WTC11 (cell line): Measurements from ENCODE around the gene SEMA4C. TPM values are rescaled to one million over a fixed set of nuclear protein-coding genes. Genes with fewer than 3 reads are reported as not detected.

ENCODE experiments used
- ATAC-seq: fragments of 200-7000 bp; cut with Tn5 transposase; 2 replicates; pipeline ENCODE4 v1.10.0; 2021; ENCODE audit warnings: mild to moderate bottlenecking, moderate library complexity
- CTCF ChIA-PET: fragments of 300-600 bp; sonication (Branson Sonifier 250); formaldehyde crosslinking; loops from one replicate; lab custom pipeline; 2021; ENCODE audit warnings: antibody characterized with exemption; lab: Charles Lee
- POLR2A ChIA-PET: fragments of 350-600 bp; sonication (Branson Sonifier 250); formaldehyde crosslinking; loops from one replicate; lab custom pipeline; 2021; ENCODE audit warnings: antibody characterized with exemption; lab: Charles Lee
- DNase-seq: peaks from one replicate; pipeline ENCODE4 v3.0.0; 2021; ENCODE audit warnings: low spot score
- H3K27ac Mint-ChIP-seq: 2 replicates; pipeline ENCODE4 v1.8.0; 2021; ENCODE audit warnings: mixed read lengths
- H3K27me3 Mint-ChIP-seq: 2 replicates; pipeline ENCODE4 v1.8.0; 2021; ENCODE audit warnings: low read depth, mild to moderate bottlenecking, moderate library complexity, mixed read lengths
- H3K36me3 Mint-ChIP-seq: 2 replicates; pipeline ENCODE4 v1.8.0; 2021; ENCODE audit warnings: mixed read lengths
- H3K4me1 Mint-ChIP-seq: 2 replicates; pipeline ENCODE4 v1.8.0; 2022; ENCODE audit warnings: mixed read lengths
- H3K4me3 Mint-ChIP-seq: 2 replicates; pipeline ENCODE4 v1.8.0; 2021; ENCODE audit warnings: mild to moderate bottlenecking, moderate library complexity, mixed read lengths
- H3K9me3 Mint-ChIP-seq: 2 replicates; pipeline ENCODE4 v1.8.0; 2021; ENCODE audit warnings: mixed read lengths
- ESRRA ChIP-seq: sonication (generic); formaldehyde crosslinking; IDR thresholded peaks from 2 replicates; pipeline ENCODE4 v1.8.1; 2022; ENCODE audit warnings: mild to moderate bottlenecking, missing genetic modification reagents, borderline replicate concordance
- GABPB1 ChIP-seq: sonication (generic); formaldehyde crosslinking; IDR thresholded peaks from 2 replicates; pipeline ENCODE4 v1.8.1; 2023; ENCODE audit warnings: mild to moderate bottlenecking, missing genetic modification reagents
- GTF2I ChIP-seq: fragments of 250-450 bp; sonication (Bioruptor Pico); conservative IDR thresholded peaks from 2 replicates; pipeline ENCODE4 v1.4.0; 2021; ENCODE audit warnings: mild to moderate bottlenecking
- JUN ChIP-seq: sonication (generic); formaldehyde crosslinking; IDR thresholded peaks from 2 replicates; pipeline ENCODE4 v1.8.0; 2023; ENCODE audit warnings: mild to moderate bottlenecking, missing genetic modification reagents
- MYBL2 ChIP-seq: sonication (generic); formaldehyde crosslinking; IDR thresholded peaks from 2 replicates; pipeline ENCODE4 v1.8.1; 2023; ENCODE audit warnings: mild to moderate bottlenecking, moderate library complexity, missing genetic modification reagents
- PRRX2 ChIP-seq: fragments of 250-450 bp; sonication (Bioruptor Pico); IDR thresholded peaks from 2 replicates; pipeline ENCODE4 v1.8.0; 2021; ENCODE audit warnings: mild to moderate bottlenecking
- RELA ChIP-seq: sonication (generic); formaldehyde crosslinking; IDR thresholded peaks from 2 replicates; pipeline ENCODE4 v1.8.1; 2022; ENCODE audit warnings: missing genetic modification reagents, mild to moderate bottlenecking, borderline replicate concordance
- SOX15 ChIP-seq: fragments of 250-450 bp; sonication (Bioruptor Pico); IDR thresholded peaks from 2 replicates; pipeline ENCODE4 v1.9.0; 2021; ENCODE audit warnings: mild to moderate bottlenecking
- TEAD4 ChIP-seq: sonication (generic); formaldehyde crosslinking; IDR thresholded peaks from 2 replicates; pipeline ENCODE4 v1.8.0; 2022; ENCODE audit warnings: mild to moderate bottlenecking, missing genetic modification reagents
- ZNF138 ChIP-seq: sonication (generic); formaldehyde crosslinking; conservative IDR thresholded peaks from 2 replicates; pipeline ENCODE4 v1.8.1; 2022; ENCODE audit warnings: mild to moderate bottlenecking, moderate library complexity, missing genetic modification reagents
- ZNF263 ChIP-seq: sonication (generic); formaldehyde crosslinking; IDR thresholded peaks from 2 replicates; pipeline ENCODE4 v1.8.1; 2022; ENCODE audit warnings: low read depth, mild to moderate bottlenecking, moderate library complexity, missing genetic modification reagents
- total RNA-seq: library from RNA; stranded (reverse); gene quantifications from 3 replicates; pipeline ENCODE4 v1.2.3, GENCODE V29; 2021
- TF ChIP-seq, protein P1 (sequence below): fragments of 250-450 bp; sonication (Bioruptor Pico); IDR thresholded peaks from 2 replicates; pipeline ENCODE4 v1.9.0; 2021; ENCODE audit warnings: mild to moderate bottlenecking
- TF ChIP-seq, protein P2 (sequence below): sonication (generic); formaldehyde crosslinking; IDR thresholded peaks from 2 replicates; pipeline ENCODE4 v1.8.1; 2022; ENCODE audit warnings: low read depth, missing genetic modification reagents, borderline replicate concordance
- TF ChIP-seq, protein P3 (sequence below): sonication (generic); formaldehyde crosslinking; conservative IDR thresholded peaks from 2 replicates; pipeline ENCODE4 v1.8.1; 2023; ENCODE audit warnings: mild to moderate bottlenecking, low read depth, missing genetic modification reagents, moderate library complexity
- TF ChIP-seq, protein P4 (sequence below): sonication (generic); formaldehyde crosslinking; IDR thresholded peaks from 2 replicates; pipeline ENCODE4 v1.8.1; 2023; ENCODE audit warnings: mild to moderate bottlenecking, moderate library complexity, missing genetic modification reagents
- TF ChIP-seq, protein P5 (sequence below): sonication (generic); formaldehyde crosslinking; IDR thresholded peaks from 2 replicates; pipeline ENCODE4 v1.8.0; 2022; ENCODE audit warnings: mild to moderate bottlenecking, missing genetic modification reagents

SEMA4C gene
- total RNA-seq, 1 experiment from 2014 or later, result 81.6 TPM

DNA sequence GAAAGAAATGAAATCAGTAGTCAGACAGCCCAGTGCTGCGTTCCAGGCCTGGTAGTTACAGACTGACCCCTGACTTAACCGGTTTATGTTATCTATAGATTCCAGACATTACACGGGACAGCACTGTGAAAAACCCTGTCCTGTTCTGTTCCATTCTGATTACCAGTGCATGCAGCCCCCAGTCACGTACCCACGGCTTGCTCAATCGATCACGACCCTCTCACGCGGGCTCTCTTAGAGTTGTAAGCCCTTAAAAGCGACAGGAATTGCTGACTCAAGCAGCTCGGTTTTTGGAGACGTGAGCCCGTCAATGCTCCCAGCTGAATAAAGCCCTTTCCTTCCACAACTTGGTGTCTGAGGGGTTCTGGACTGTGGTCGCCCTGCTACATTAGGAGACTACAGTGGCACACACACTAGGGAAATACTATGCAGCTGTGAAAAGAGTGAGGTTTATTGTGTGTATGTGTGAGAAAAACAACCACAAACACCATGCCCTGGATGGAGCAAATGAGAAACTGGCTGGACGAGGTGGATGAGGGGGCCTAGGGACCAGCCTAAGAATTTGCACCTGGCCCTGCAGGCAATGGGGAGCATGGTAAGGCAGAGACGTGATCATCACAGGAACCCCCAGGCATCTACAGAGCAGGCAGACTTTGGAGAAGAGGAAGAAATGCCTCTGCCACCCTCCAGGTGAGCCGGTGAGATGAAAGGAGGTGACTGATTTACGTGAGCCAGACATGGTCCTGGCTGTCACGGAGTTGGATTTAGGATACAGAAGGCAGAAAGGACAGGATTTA is 49.1 kb upstream of the SEMA4C start:
- H3K4me3 Mint-ChIP-seq, result no peak overlapping the region
- peaks cover 52% of the 10 kb centered on the region for H3K4me1 Mint-ChIP-seq
- no peaks in the 10 kb centered on the region for H3K36me3 Mint-ChIP-seq
- H3K9me3 Mint-ChIP-seq, result 0 out of 2 replicates have a peak, but pooled peaks cover 5% of the 10 kb centered on the region
- CTCF ChIA-PET, result interaction anchor here (1.2 to 2.7 kb wide), 3 partner anchors 32 to 61 kb away, joined by 3 to 23 read pairs (median 10); partner anchors contain the start of gene ANKRD39
- DNase-seq (no peak), ATAC-seq (no peak)
- H3K27me3 Mint-ChIP-seq, result peaks cover 71% of the 10 kb centered on the region
- TF ChIP-seq, protein P1, sequence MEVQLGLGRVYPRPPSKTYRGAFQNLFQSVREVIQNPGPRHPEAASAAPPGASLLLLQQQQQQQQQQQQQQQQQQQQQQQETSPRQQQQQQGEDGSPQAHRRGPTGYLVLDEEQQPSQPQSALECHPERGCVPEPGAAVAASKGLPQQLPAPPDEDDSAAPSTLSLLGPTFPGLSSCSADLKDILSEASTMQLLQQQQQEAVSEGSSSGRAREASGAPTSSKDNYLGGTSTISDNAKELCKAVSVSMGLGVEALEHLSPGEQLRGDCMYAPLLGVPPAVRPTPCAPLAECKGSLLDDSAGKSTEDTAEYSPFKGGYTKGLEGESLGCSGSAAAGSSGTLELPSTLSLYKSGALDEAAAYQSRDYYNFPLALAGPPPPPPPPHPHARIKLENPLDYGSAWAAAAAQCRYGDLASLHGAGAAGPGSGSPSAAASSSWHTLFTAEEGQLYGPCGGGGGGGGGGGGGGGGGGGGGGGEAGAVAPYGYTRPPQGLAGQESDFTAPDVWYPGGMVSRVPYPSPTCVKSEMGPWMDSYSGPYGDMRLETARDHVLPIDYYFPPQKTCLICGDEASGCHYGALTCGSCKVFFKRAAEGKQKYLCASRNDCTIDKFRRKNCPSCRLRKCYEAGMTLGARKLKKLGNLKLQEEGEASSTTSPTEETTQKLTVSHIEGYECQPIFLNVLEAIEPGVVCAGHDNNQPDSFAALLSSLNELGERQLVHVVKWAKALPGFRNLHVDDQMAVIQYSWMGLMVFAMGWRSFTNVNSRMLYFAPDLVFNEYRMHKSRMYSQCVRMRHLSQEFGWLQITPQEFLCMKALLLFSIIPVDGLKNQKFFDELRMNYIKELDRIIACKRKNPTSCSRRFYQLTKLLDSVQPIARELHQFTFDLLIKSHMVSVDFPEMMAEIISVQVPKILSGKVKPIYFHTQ (CRISPR knock-in tag), result no peak
- TF ChIP-seq GABPB1 (CRISPR knock-in tag) (no peak), GTF2I (CRISPR knock-in tag) (no peak), ESRRA (CRISPR knock-in tag) (no peak), PRRX2 (no peak), ZNF138 (CRISPR knock-in tag) (no peak), JUN (CRISPR knock-in tag) (no peak), RELA (CRISPR knock-in tag) (no peak), MYBL2 (CRISPR knock-in tag) (no peak), ZNF263 (CRISPR knock-in tag) (no peak), TEAD4 (CRISPR knock-in tag) (no peak), SOX15 (no peak)
- TF ChIP-seq, protein P2, sequence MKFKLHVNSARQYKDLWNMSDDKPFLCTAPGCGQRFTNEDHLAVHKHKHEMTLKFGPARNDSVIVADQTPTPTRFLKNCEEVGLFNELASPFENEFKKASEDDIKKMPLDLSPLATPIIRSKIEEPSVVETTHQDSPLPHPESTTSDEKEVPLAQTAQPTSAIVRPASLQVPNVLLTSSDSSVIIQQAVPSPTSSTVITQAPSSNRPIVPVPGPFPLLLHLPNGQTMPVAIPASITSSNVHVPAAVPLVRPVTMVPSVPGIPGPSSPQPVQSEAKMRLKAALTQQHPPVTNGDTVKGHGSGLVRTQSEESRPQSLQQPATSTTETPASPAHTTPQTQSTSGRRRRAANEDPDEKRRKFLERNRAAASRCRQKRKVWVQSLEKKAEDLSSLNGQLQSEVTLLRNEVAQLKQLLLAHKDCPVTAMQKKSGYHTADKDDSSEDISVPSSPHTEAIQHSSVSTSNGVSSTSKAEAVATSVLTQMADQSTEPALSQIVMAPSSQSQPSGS, result no peak
- TF ChIP-seq, protein P3, sequence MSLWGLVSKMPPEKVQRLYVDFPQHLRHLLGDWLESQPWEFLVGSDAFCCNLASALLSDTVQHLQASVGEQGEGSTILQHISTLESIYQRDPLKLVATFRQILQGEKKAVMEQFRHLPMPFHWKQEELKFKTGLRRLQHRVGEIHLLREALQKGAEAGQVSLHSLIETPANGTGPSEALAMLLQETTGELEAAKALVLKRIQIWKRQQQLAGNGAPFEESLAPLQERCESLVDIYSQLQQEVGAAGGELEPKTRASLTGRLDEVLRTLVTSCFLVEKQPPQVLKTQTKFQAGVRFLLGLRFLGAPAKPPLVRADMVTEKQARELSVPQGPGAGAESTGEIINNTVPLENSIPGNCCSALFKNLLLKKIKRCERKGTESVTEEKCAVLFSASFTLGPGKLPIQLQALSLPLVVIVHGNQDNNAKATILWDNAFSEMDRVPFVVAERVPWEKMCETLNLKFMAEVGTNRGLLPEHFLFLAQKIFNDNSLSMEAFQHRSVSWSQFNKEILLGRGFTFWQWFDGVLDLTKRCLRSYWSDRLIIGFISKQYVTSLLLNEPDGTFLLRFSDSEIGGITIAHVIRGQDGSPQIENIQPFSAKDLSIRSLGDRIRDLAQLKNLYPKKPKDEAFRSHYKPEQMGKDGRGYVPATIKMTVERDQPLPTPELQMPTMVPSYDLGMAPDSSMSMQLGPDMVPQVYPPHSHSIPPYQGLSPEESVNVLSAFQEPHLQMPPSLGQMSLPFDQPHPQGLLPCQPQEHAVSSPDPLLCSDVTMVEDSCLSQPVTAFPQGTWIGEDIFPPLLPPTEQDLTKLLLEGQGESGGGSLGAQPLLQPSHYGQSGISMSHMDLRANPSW (CRISPR knock-in tag), result no peak
- TF ChIP-seq, protein P4, sequence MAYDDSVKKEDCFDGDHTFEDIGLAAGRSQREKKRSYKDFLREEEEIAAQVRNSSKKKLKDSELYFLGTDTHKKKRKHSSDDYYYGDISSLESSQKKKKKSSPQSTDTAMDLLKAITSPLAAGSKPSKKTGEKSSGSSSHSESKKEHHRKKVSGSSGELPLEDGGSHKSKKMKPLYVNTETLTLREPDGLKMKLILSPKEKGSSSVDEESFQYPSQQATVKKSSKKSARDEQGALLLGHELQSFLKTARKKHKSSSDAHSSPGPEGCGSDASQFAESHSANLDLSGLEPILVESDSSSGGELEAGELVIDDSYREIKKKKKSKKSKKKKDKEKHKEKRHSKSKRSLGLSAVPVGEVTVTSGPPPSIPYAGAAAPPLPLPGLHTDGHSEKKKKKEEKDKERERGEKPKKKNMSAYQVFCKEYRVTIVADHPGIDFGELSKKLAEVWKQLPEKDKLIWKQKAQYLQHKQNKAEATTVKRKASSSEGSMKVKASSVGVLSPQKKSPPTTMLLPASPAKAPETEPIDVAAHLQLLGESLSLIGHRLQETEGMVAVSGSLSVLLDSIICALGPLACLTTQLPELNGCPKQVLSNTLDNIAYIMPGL (CRISPR knock-in tag), result no peak
- TF ChIP-seq, protein P5, sequence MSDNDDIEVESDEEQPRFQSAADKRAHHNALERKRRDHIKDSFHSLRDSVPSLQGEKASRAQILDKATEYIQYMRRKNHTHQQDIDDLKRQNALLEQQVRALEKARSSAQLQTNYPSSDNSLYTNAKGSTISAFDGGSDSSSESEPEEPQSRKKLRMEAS (CRISPR knock-in tag), result no peak
- H3K27ac Mint-ChIP-seq, result no peak overlapping the region
- POLR2A ChIA-PET, result no interaction called here
